GM12878 (cell line): ENCODE data around the gene KRTAP10-5. TPM values are rescaled to one million over a fixed set of nuclear protein-coding genes. Genes with fewer than 3 reads are reported as not detected.

ENCODE experiments used
- ATAC-seq: fragments of 200-7000 bp; cut with Tn5 transposase; 3 replicates; pipeline ENCODE4 v1.9.1; 2020; ENCODE audit warnings: mild to moderate bottlenecking, moderate library complexity
- BruUV-seq: library from RNA; stranded (reverse); fragments of 400-500 nt; replicated peaks from 2 replicates; lab custom pipeline; 2021; lab: Mats Ljungman, UMichigan
- CTCF ChIA-PET: fragments of 300-600 bp; sonication (Branson Sonifier 250); formaldehyde crosslinking; extraction: SDS; loops from one replicate; lab custom pipeline; 2021; ENCODE audit warnings: inconsistent platforms; lab: Yijun Ruan, JAX
- POLR2A ChIA-PET: fragments of 350-600 bp; formaldehyde crosslinking; extraction: SDS; loops from one replicate; lab custom pipeline; 2021; ENCODE audit warnings: inconsistent platforms; lab: Charles Lee
- RAD21 ChIA-PET: fragments of 300-600 bp; sonication (Branson Sonifier 250); formaldehyde crosslinking; loops from one replicate; lab custom pipeline; 2023; ENCODE audit warnings: antibody characterized with exemption; ENCODE audit not compliant: unreplicated experiment; lab: Charles Lee
- SMC1A ChIA-PET: fragments of 300-600 bp; sonication (Branson Sonifier 250); formaldehyde crosslinking; loops from one replicate; lab custom pipeline; 2023; ENCODE audit not compliant: unreplicated experiment, uncharacterized antibody; lab: Charles Lee
- DNase-seq: peaks from one replicate; pipeline ENCODE4 v3.0.0-alpha.2; 2011; ENCODE audit warnings: low read depth, low spot score
- FAIRE-seq: peaks from 3 replicates; lab custom pipeline; 2011; peaks lifted over from hg19 to GRCh38; lab: Jason Lieb, UNC
- H2AFZ ChIP-seq: 2 replicates; pipeline ENCODE4 v1.6.0; 2011; ENCODE audit warnings: low read depth, low read length, control low read depth; ENCODE audit not compliant: control insufficient read depth
- H3K27ac ChIP-seq: 2 replicates; pipeline ENCODE4 v1.5.1; 2011; ENCODE audit warnings: control low read depth; ENCODE audit not compliant: control insufficient read depth, insufficient read depth
- H3K27me3 ChIP-seq, 2 experiments: replicated peaks in 1 of 2; 2 replicates each; pipeline versions ENCODE4 v1.6.0 to v1.6.1; 2011; ENCODE audit warnings: low read length in 1 of 2; ENCODE audit not compliant: control insufficient read depth in 2 of 2, insufficient read depth in 2 of 2
- H3K36me3 ChIP-seq, 2 experiments: 2 replicates each; pipeline ENCODE4 v1.5.1; 2011; ENCODE audit warnings: low read length in 1 of 2; ENCODE audit not compliant: control insufficient read depth in 2 of 2, insufficient read depth in 2 of 2
- H3K4me1 ChIP-seq: 2 replicates; pipeline ENCODE4 v1.6.1; 2011; ENCODE audit warnings: mild to moderate bottlenecking, low read length, moderate library complexity, mixed read lengths; ENCODE audit not compliant: control insufficient read depth, insufficient read depth
- H3K4me2 ChIP-seq: 2 replicates; pipeline ENCODE4 v1.6.0; 2011; ENCODE audit warnings: control low read depth; ENCODE audit not compliant: control insufficient read depth, insufficient read depth
- H3K4me3 ChIP-seq: fragments of 200-600 bp; sonication (generic); 2 replicates; pipeline ENCODE4 v1.5.1; 2016
- H3K79me2 ChIP-seq: 2 replicates; pipeline ENCODE4 v1.6.0; 2011; ENCODE audit warnings: low read length; ENCODE audit not compliant: control insufficient read depth, insufficient read depth
- H3K9ac ChIP-seq: 2 replicates; pipeline ENCODE4 v1.8.0; 2011; ENCODE audit warnings: low read length, control low read depth, mixed read lengths; ENCODE audit not compliant: control insufficient read depth, insufficient read depth
- H3K9me3 ChIP-seq: replicated peaks from 3 replicates; pipeline ENCODE4 v1.5.1; 2011; ENCODE audit warnings: mild to moderate bottlenecking, low read length; ENCODE audit not compliant: control insufficient read depth, insufficient read depth
- H4K20me1 ChIP-seq: 2 replicates; pipeline ENCODE4 v1.6.0; 2011; ENCODE audit not compliant: control insufficient read depth, insufficient read depth
- ATF7 ChIP-seq: fragments of 450-650 bp; IDR thresholded peaks from 2 replicates; pipeline ENCODE4 v1.6.1; 2016; ENCODE audit warnings: low read depth, mild to moderate bottlenecking
- CREB1 ChIP-seq: IDR thresholded peaks from 2 replicates; pipeline ENCODE4 v1.6.1; 2012; ENCODE audit warnings: low read depth, mild to moderate bottlenecking, inconsistent platforms
- ESRRA ChIP-seq: IDR thresholded peaks from 2 replicates; pipeline ENCODE4 v1.6.1; 2012; ENCODE audit warnings: mild to moderate bottlenecking, low read length, improper control_type of control experiment
- EZH2 ChIP-seq: IDR thresholded peaks from 2 replicates; pipeline ENCODE4 v1.6.1; 2012; ENCODE audit warnings: low read depth, mild to moderate bottlenecking, control low read depth, inconsistent platforms, low read length, borderline replicate concordance; ENCODE audit not compliant: control insufficient read depth
- RAD51 ChIP-seq: fragments of 450-650 bp; IDR thresholded peaks from 2 replicates; pipeline ENCODE4 v1.6.1; 2016; ENCODE audit warnings: moderate library complexity, mild to moderate bottlenecking, inconsistent platforms
- WGBS: methylation state at CpG from one replicate; pipeline ENCODE4 v1.1.6; 2016; ENCODE audit warnings: low lambda C conversion rate; ENCODE audit not compliant: insufficient replicate concordance, insufficient coverage; ENCODE audit errors: missing lambda C conversion rate; 5-methylcytosine and 5-hydroxymethylcytosine counted together
- in situ Hi-C: fragments of 300-500 bp; cut with MboI; formaldehyde crosslinking; loops from 9 replicates; pipeline ENCODE4 v1.14.3; 2018; ENCODE audit warnings: mixed read lengths
- intact Hi-C: fragments of 100-400 bp; cut with micrococcal nuclease; formaldehyde crosslinking; loops from one replicate; pipeline ENCODE4 v1.14.2; 2022; ENCODE audit not compliant: unreplicated experiment
- polyA plus RNA-seq, 11 experiments: library from polyadenylated mRNA; depleted of rRNA in 4 of 11; unstranded in 6 of 11; stranded (reverse) in 5 of 11; fragments of >200 nt; fragmentation: Nextera tagmentation in 4 of 11; fragmentation: Illumina TruSeq in 1 of 11; extraction: Ambion mirVana in 4 of 11; extraction: Trizol in 1 of 11; gene quantifications; 1 replicate in 1 of 11; 2 replicates in 10 of 11; pipeline versions ENCODE4 v1.2.1 to v1.2.3, GENCODE V29; 2011 to 2016; ENCODE audit warnings: inconsistent platforms in 2 of 11, missing spikeins in 2 of 11, low read depth in 1 of 11
- total RNA-seq, 4 experiments: library from RNA; depleted of rRNA in 3 of 4; stranded (reverse); fragments of >200 nt in 3 of 4; fragmentation: Illumina TruSeq in 1 of 4; extraction: Trizol in 1 of 4; gene quantifications; 2 replicates each; pipeline versions ENCODE4 v1.2.1 to v1.2.3, GENCODE V29; 2013 to 2021
- TF ChIP-seq, protein P1 (sequence below): fragments of 450-650 bp; IDR thresholded peaks from 2 replicates; pipeline ENCODE4 v1.6.1; 2017; ENCODE audit warnings: mild to moderate bottlenecking, low read depth, inconsistent platforms; ENCODE audit not compliant: poor library complexity, severe bottlenecking
- TF ChIP-seq, protein P2 (sequence below): fragments of 450-650 bp; IDR thresholded peaks from 2 replicates; pipeline ENCODE4 v1.6.1; 2017; ENCODE audit warnings: mild to moderate bottlenecking, moderate library complexity
- TF ChIP-seq, protein P3 (sequence below): IDR thresholded peaks from 2 replicates; pipeline ENCODE4 v1.6.1; 2012; ENCODE audit warnings: low read length, inconsistent platforms

KRTAP10-5 gene
- total and polyA plus RNA-seq, 10 of the 15 experiments (the other 5 are each of a cell fraction or from before 2014, with no cell fraction given) = not detected

DNA sequence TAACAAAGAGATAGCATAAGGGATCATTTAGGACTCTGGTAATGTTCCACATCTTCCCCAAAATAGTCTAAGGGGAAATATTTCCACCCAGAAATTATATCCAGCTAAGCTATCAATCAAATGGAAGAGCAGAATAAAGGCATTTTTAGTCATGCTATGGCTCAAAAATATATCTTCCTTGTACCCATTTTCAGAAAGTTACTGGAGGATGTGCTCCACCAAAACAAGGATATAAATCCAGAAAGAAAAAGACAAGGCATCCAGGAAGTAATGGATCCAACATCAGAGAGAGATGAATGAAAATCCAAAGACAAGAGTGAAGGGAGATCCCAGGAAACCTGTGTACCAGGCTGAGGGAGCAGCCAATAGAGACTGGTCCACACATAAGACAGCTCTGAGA, 28.8 kb upstream of the KRTAP10-5 start:
- SMC1A ChIA-PET = interaction anchor here (1.3 kb wide), 1 partner anchor 10 kb away, joined by 3 read pairs; no protein-coding TSS in a partner anchor
- no peaks in the 10 kb centered on the region for H3K36me3 ChIP-seq
- H3K79me2 ChIP-seq = no peaks in the 10 kb centered on the region
- no peak overlapping the region for H3K9ac ChIP-seq
- in situ Hi-C loops (no loop called here), intact Hi-C loops (no loop called here)
- H3K4me2 ChIP-seq = no peak overlapping the region
- H2AFZ ChIP-seq = no peak overlapping the region
- CTCF ChIA-PET = no interaction called here
- H3K4me1 ChIP-seq = no peaks in the 10 kb centered on the region
- POLR2A ChIA-PET = no interaction called here
- BruUV-seq = no TSS peak
- ATAC-seq = no peak
- TF ChIP-seq ATF7 = no peak
- H4K20me1 ChIP-seq = no peaks in the 10 kb centered on the region
- no peak overlapping the region for H3K4me3 ChIP-seq
- peaks cover 2% of the 10 kb centered on the region; the same call in 1 of the 3 replicates for H3K9me3 ChIP-seq
- no peak overlapping the region for H3K27ac ChIP-seq
- H3K27me3 ChIP-seq = no peaks in the 10 kb centered on the region
- RAD21 ChIA-PET = no interaction called here
- no peak for FAIRE-seq
- no peak for DNase-seq

DNA sequence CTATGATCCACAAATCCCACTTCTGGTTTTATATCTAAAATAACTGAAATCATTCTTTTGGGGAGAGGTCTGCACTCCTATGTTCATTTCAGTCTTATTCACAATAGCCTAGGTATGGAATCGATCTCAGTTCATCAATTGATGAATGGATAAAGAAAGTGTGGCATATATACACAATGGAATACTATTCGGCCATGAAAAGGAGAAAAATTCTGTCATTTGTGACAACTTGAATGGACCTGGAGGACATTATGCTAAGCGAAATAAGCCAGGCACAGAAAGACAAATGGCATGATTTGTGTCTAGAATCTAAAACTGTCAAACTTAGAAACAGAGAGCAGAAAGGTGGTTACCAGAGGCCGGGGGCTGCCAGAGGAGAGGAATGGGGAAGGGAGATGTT, 26.1 kb upstream of the KRTAP10-5 start:
- Histone ChIP-seq H3K4me1 (no peaks in the 10 kb centered on the region), H3K27ac (no peak overlapping the region), H3K4me2 (no peak overlapping the region), H3K4me3 (no peak overlapping the region), H3K27me3 (no peaks in the 10 kb centered on the region), H2AFZ (no peak overlapping the region), H3K9ac (no peak overlapping the region), H3K9me3 (no peaks in the 10 kb centered on the region; the same call in 2 of the 3 replicates), H3K36me3 (no peaks in the 10 kb centered on the region), H4K20me1 (no peaks in the 10 kb centered on the region), H3K79me2 (no peaks in the 10 kb centered on the region)
- intact Hi-C loops (no loop called here), in situ Hi-C loops (no loop called here)
- SMC1A ChIA-PET = no interaction called here
- 47% methylated on average over 4 of the region's 4 CpGs for WGBS
- BruUV-seq = no TSS peak
- RAD21 ChIA-PET = no interaction called here
- POLR2A ChIA-PET = no interaction called here
- CTCF ChIA-PET = no interaction called here
- ATAC-seq = no peak
- no peak for FAIRE-seq
- no peak for DNase-seq
- no peak for TF ChIP-seq ESRRA
- TF ChIP-seq, protein P1, sequence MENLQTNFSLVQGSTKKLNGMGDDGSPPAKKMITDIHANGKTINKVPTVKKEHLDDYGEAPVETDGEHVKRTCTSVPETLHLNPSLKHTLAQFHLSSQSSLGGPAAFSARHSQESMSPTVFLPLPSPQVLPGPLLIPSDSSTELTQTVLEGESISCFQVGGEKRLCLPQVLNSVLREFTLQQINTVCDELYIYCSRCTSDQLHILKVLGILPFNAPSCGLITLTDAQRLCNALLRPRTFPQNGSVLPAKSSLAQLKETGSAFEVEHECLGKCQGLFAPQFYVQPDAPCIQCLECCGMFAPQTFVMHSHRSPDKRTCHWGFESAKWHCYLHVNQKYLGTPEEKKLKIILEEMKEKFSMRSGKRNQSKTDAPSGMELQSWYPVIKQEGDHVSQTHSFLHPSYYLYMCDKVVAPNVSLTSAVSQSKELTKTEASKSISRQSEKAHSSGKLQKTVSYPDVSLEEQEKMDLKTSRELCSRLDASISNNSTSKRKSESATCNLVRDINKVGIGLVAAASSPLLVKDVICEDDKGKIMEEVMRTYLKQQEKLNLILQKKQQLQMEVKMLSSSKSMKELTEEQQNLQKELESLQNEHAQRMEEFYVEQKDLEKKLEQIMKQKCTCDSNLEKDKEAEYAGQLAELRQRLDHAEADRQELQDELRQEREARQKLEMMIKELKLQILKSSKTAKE = no peak
- TF ChIP-seq, protein P2, sequence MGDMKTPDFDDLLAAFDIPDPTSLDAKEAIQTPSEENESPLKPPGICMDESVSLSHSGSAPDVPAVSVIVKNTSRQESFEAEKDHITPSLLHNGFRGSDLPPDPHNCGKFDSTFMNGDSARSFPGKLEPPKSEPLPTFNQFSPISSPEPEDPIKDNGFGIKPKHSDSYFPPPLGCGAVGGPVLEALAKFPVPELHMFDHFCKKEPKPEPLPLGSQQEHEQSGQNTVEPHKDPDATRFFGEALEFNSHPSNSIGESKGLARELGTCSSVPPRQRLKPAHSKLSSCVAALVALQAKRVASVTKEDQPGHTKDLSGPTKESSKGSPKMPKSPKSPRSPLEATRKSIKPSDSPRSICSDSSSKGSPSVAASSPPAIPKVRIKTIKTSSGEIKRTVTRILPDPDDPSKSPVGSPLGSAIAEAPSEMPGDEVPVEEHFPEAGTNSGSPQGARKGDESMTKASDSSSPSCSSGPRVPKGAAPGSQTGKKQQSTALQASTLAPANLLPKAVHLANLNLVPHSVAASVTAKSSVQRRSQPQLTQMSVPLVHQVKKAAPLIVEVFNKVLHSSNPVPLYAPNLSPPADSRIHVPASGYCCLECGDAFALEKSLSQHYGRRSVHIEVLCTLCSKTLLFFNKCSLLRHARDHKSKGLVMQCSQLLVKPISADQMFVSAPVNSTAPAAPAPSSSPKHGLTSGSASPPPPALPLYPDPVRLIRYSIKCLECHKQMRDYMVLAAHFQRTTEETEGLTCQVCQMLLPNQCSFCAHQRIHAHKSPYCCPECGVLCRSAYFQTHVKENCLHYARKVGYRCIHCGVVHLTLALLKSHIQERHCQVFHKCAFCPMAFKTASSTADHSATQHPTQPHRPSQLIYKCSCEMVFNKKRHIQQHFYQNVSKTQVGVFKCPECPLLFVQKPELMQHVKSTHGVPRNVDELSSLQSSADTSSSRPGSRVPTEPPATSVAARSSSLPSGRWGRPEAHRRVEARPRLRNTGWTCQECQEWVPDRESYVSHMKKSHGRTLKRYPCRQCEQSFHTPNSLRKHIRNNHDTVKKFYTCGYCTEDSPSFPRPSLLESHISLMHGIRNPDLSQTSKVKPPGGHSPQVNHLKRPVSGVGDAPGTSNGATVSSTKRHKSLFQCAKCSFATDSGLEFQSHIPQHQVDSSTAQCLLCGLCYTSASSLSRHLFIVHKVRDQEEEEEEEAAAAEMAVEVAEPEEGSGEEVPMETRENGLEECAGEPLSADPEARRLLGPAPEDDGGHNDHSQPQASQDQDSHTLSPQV = no peak
- no peak for TF ChIP-seq CREB1
- no peak for TF ChIP-seq RAD51
- TF ChIP-seq, protein P3, sequence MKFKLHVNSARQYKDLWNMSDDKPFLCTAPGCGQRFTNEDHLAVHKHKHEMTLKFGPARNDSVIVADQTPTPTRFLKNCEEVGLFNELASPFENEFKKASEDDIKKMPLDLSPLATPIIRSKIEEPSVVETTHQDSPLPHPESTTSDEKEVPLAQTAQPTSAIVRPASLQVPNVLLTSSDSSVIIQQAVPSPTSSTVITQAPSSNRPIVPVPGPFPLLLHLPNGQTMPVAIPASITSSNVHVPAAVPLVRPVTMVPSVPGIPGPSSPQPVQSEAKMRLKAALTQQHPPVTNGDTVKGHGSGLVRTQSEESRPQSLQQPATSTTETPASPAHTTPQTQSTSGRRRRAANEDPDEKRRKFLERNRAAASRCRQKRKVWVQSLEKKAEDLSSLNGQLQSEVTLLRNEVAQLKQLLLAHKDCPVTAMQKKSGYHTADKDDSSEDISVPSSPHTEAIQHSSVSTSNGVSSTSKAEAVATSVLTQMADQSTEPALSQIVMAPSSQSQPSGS = no peak
- no peak for TF ChIP-seq EZH2
